Stomach (tissue), 4 donors: Measurements from ENCODE around the gene NELFCD.

Experiments
- EP300 ChIP-seq: sonication (generic); formaldehyde crosslinking; IDR thresholded peaks from one replicate; pipeline ENCODE4 v1.6.1; 2017; ENCODE audit warnings: antibody characterized with exemption
- POLR2A ChIP-seq, 4 donors: fragments of 450-650 bp; IDR thresholded peaks; one replicate each; pipeline ENCODE4 v1.6.1; 2016; ENCODE audit warnings: antibody characterized with exemption in 4 of 4, control low read depth in 2 of 4, mild to moderate bottlenecking in 1 of 4, moderate library complexity in 1 of 4
- POLR2AphosphoS5 ChIP-seq, 3 donors: sonication (generic); formaldehyde crosslinking; IDR thresholded peaks; one replicate each; pipeline ENCODE4 v1.6.1; 2016; ENCODE audit warnings: antibody characterized with exemption in 3 of 3
- TF ChIP-seq, protein P1 (sequence below), 7 experiments: fragments of 450-650 bp in 4 of 7; fragments of 200-600 bp in 3 of 7; sonication (generic) in 3 of 7; IDR thresholded peaks; one replicate each; pipeline ENCODE4 v1.5.1; 2016 to 2019; ENCODE audit warnings: antibody characterized with exemption in 7 of 7, control low read depth in 2 of 7, mild to moderate bottlenecking in 1 of 7

DNA sequence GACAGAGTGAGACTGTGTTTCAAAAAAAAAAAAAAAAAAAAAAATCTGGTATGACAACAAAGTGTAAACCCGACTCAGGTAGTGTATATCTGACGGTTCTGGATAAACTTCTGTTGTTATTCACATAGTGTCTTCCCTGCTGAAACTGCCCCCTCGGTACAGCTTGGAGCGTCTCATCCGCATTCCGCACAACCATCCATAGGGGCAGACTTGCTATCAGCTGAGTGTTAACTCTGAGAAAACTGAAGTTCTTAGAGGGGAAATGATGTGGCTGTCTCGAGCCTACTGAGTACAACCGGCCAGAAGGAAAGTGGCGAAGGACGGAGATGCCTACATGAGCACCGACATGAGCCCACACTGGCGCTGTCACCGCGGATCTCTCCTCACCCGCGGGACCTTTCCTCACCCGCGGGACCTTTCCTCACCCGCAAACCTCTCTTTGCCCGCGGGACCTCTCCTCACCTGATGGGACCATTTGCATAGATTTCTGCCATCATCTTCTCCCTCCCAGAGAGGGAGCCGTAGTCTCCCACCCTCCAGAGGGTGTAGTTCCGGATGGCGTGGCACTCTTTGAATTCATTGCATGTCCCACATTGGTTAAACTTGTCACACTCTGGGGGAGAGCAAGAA, 16.2 kb downstream of the NELFCD start:
- TF ChIP-seq, protein P1, sequence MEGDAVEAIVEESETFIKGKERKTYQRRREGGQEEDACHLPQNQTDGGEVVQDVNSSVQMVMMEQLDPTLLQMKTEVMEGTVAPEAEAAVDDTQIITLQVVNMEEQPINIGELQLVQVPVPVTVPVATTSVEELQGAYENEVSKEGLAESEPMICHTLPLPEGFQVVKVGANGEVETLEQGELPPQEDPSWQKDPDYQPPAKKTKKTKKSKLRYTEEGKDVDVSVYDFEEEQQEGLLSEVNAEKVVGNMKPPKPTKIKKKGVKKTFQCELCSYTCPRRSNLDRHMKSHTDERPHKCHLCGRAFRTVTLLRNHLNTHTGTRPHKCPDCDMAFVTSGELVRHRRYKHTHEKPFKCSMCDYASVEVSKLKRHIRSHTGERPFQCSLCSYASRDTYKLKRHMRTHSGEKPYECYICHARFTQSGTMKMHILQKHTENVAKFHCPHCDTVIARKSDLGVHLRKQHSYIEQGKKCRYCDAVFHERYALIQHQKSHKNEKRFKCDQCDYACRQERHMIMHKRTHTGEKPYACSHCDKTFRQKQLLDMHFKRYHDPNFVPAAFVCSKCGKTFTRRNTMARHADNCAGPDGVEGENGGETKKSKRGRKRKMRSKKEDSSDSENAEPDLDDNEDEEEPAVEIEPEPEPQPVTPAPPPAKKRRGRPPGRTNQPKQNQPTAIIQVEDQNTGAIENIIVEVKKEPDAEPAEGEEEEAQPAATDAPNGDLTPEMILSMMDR (IDR thresholded peaks at IDR 0.05) = no peak
- TF ChIP-seq EP300 (no peak), POLR2AphosphoS5 (IDR thresholded peaks at IDR 0.05) (no peak), POLR2A (IDR thresholded peaks at IDR 0.05) (no peak)
